Peyer's patch (tissue), 4 donors: ENCODE results near the gene ADGRD1.

Experiments
- POLR2A ChIP-seq, 2 donors: fragments of 450-650 bp; IDR thresholded peaks; one replicate each; pipeline ENCODE4 v1.5.1; 2017; ENCODE audit warnings: antibody characterized with exemption in 2 of 2, mild to moderate bottlenecking in 2 of 2, moderate library complexity in 2 of 2
- TF ChIP-seq, protein P1 (sequence below), 6 experiments: fragments of 450-650 bp in 4 of 6; fragments of 200-600 bp in 2 of 6; sonication (generic) in 1 of 6; IDR thresholded peaks; one replicate each; pipeline ENCODE4 v1.5.1; 2017 to 2019; ENCODE audit warnings: antibody characterized with exemption in 6 of 6, mild to moderate bottlenecking in 3 of 6, moderate library complexity in 1 of 6

DNA sequence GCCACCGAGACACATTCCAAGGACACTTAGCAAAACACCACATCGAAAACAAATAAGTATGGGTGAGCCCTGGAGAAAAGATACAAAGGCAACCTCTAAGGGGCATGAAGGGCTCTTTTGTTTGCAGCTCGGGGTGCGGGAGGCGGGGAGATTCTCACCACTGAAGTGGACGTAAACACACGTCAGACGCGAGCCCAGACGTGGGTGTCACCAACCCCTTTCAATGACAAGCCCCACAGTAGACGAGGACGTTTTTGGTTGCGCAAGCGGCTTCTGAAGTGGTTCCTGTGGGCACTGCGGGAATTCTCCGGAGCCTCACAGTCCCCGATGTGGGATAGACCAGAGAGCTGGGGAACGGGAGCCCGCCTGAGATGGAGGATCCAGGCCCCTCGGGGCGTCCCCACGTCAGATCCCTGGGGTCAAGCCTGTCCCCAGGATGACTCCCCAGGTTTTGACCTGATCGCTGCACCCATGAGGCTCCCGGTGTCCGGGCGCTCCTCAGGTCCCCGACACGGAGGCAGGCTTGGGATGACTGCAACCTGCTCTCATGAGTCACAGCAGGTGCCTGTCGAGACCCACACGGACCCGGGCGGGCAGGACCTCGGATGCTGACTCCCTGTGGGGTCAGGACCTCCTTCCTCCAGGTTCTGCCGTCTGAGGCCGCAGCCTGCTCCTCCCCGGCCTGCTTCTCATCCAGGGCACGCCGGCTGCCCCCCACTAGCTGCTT lies 20.3 kb upstream of the ADGRD1 start:
- TF ChIP-seq POLR2A (IDR thresholded peaks at IDR 0.05), result no peak
- TF ChIP-seq, protein P1, sequence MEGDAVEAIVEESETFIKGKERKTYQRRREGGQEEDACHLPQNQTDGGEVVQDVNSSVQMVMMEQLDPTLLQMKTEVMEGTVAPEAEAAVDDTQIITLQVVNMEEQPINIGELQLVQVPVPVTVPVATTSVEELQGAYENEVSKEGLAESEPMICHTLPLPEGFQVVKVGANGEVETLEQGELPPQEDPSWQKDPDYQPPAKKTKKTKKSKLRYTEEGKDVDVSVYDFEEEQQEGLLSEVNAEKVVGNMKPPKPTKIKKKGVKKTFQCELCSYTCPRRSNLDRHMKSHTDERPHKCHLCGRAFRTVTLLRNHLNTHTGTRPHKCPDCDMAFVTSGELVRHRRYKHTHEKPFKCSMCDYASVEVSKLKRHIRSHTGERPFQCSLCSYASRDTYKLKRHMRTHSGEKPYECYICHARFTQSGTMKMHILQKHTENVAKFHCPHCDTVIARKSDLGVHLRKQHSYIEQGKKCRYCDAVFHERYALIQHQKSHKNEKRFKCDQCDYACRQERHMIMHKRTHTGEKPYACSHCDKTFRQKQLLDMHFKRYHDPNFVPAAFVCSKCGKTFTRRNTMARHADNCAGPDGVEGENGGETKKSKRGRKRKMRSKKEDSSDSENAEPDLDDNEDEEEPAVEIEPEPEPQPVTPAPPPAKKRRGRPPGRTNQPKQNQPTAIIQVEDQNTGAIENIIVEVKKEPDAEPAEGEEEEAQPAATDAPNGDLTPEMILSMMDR (IDR thresholded peaks at IDR 0.05), result no peak
